Calu3 (cell line): ENCODE measurements around the gene SIRPB2. TPM values are rescaled to one million over a fixed set of nuclear protein-coding genes. Genes with fewer than 3 reads are reported as not detected.

Source experiments
- BruUV-seq: library from RNA; stranded (reverse); fragments of 400-500 nt; replicated peaks from 2 replicates; lab custom pipeline; 2021; lab: Mats Ljungman, UMichigan
- CTCF ChIA-PET: fragments of 300-600 bp; sonication (Branson Sonifier 250); formaldehyde crosslinking; loops from one replicate; lab custom pipeline; 2022; ENCODE audit warnings: antibody characterized with exemption; lab: Charles Lee
- DNase-seq: peaks from one replicate; pipeline ENCODE4 v3.0.0; 2022
- H3K27ac Mint-ChIP-seq: one replicate; pipeline ENCODE4 v1.8.0; 2022; ENCODE audit warnings: mixed read lengths; ENCODE audit not compliant: unreplicated experiment
- H3K27me3 Mint-ChIP-seq: one replicate; pipeline ENCODE4 v1.8.0; 2022; ENCODE audit warnings: mixed read lengths; ENCODE audit not compliant: unreplicated experiment
- H3K36me3 Mint-ChIP-seq: one replicate; pipeline ENCODE4 v1.8.0; 2022; ENCODE audit warnings: mild to moderate bottlenecking, moderate library complexity, mixed read lengths; ENCODE audit not compliant: insufficient read depth, unreplicated experiment
- H3K4me1 Mint-ChIP-seq: one replicate; pipeline ENCODE4 v1.8.0; 2022; ENCODE audit warnings: mild to moderate bottlenecking, low read depth, mixed read lengths; ENCODE audit not compliant: unreplicated experiment
- H3K4me3 Mint-ChIP-seq: one replicate; pipeline ENCODE4 v1.8.0; 2022; ENCODE audit warnings: mild to moderate bottlenecking, low read depth, moderate library complexity, mixed read lengths; ENCODE audit not compliant: unreplicated experiment
- H3K9me3 Mint-ChIP-seq: one replicate; pipeline ENCODE4 v1.8.0; 2022; ENCODE audit warnings: low read depth, mixed read lengths; ENCODE audit not compliant: unreplicated experiment
- intact Hi-C: fragments of 100-400 bp; cut with micrococcal nuclease; formaldehyde crosslinking; loops from one replicate; pipeline ENCODE4 v1.10.0; 2022; ENCODE audit not compliant: unreplicated experiment
- total RNA-seq: library from RNA; stranded (reverse); gene quantifications from 2 replicates; pipeline ENCODE4 v1.2.3, GENCODE V29; 2022
- TF ChIP-seq, protein P1 (sequence below): fragments of 200-600 bp; IDR thresholded peaks from one replicate; pipeline ENCODE4 v1.8.0; 2022; ENCODE audit warnings: antibody characterized with exemption; ENCODE audit not compliant: unreplicated experiment

The SIRPB2 gene
- total RNA-seq, 1 experiment from 2014 or later: 0.57 TPM

GRCh38 chr20:1426231-1426849 is 64.9 kb downstream of the SIRPB2 start:
- peaks cover 15% of the 10 kb centered on the region for H3K4me1 Mint-ChIP-seq
- no peaks in the 10 kb centered on the region for H3K27me3 Mint-ChIP-seq
- CTCF ChIA-PET: no interaction called here
- intact Hi-C loops: no loop called here
- TF ChIP-seq, protein P1, sequence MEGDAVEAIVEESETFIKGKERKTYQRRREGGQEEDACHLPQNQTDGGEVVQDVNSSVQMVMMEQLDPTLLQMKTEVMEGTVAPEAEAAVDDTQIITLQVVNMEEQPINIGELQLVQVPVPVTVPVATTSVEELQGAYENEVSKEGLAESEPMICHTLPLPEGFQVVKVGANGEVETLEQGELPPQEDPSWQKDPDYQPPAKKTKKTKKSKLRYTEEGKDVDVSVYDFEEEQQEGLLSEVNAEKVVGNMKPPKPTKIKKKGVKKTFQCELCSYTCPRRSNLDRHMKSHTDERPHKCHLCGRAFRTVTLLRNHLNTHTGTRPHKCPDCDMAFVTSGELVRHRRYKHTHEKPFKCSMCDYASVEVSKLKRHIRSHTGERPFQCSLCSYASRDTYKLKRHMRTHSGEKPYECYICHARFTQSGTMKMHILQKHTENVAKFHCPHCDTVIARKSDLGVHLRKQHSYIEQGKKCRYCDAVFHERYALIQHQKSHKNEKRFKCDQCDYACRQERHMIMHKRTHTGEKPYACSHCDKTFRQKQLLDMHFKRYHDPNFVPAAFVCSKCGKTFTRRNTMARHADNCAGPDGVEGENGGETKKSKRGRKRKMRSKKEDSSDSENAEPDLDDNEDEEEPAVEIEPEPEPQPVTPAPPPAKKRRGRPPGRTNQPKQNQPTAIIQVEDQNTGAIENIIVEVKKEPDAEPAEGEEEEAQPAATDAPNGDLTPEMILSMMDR: no peak
- H3K27ac Mint-ChIP-seq: no peak overlapping the region
- H3K9me3 Mint-ChIP-seq: peaks cover 3% of the 10 kb centered on the region
- no peak for DNase-seq
- no peaks in the 10 kb centered on the region for H3K36me3 Mint-ChIP-seq
- no peak overlapping the region for H3K4me3 Mint-ChIP-seq
- no TSS peak for BruUV-seq

Other genes with a start within 250 kb of the SIRPB2 start
- gene SNPH, start 225.1 kb downstream of the SIRPB2 start, total RNA-seq: 2.0 and 2.4 TPM in 2 replicates
- 8.2 and 18.9 TPM in 2 replicates for gene SDCBP2, start 162.3 kb downstream of the SIRPB2 start, total RNA-seq
- 166 and 173 TPM in 2 replicates for gene FKBP1A, start 98.4 kb downstream of the SIRPB2 start, total RNA-seq
- 81.0 and 86.3 TPM in 2 replicates for gene NSFL1C, start 24.6 kb downstream of the SIRPB2 start, total RNA-seq
- gene SIRPD, start 66.3 kb upstream of the SIRPB2 start, total RNA-seq: not detected in 2 replicates
- 3.3 and 3.4 TPM in 2 replicates for gene SIRPB1, start 128.6 kb upstream of the SIRPB2 start, total RNA-seq
- not detected in 2 replicates for gene SIRPG, start 166.4 kb upstream of the SIRPB2 start, total RNA-seq